DMS79 (cell line): Measurements from ENCODE around the gene FOXF2.
"Not testable (repeated sequence)": the region's sequence is repeated elsewhere in the genome, so short reads cannot be mapped to it uniquely, and the experiment has no call there.

Experiments used
- DNase-seq: peaks from one replicate; lab custom pipeline; 2025; lab: John Stamatoyannopoulos, UW

The FOXF2 gene

DNA sequence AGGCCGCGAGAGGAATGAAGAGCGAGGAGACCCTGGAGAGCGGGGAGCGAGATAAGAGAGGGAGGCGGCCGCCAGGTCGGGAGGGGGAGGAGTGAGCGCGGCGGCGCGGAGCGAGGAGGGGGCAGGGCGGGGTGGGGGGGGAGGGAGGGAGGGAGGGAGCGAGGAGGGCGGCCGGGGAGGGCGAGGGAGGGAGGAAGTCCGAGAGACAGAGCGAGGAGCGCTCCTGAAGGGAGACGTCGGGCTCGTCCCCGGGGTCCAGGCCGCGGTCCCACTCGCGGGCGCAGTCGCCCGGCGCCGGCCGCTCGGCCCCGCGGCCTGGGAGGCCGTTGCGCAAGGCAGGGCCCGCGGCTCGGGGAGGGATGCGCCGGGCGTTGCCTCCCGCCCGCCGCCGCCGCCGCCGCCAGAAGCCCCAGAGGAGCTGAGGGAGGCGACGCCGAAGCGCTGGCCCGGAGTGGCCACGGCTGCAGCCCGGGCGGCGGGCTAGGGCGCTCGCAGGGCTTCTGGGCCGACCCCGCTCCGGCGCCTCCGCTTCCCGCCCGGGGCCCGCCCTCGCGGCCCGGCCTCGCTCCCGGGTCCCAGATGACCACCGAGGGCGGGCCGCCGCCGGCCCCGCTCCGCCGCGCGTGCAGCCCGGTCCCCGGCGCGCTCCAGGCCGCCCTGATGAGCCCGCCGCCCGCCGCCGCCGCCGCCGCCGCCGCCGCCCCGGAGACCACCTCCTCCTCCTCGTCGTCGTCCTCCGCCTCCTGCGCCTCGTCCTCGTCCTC is at the start of gene FOXF2:
Gene FOXF2, plus strand, starts transcription at position 208 of the 764 bp plus-strand sequence. Its CDS starts 372 bp downstream, at position 580.
- no peak for DNase-seq

- no peak for DNase-seq
These were observed 43.3 kb upstream of the FOXF2 start for GRCh38 chr6:1346101-1346500.

GRCh38 chr6:1346558-1347091 is 42.8 kb upstream of the FOXF2 start:
- peak; percentile 44 for DNase-seq

DNA sequence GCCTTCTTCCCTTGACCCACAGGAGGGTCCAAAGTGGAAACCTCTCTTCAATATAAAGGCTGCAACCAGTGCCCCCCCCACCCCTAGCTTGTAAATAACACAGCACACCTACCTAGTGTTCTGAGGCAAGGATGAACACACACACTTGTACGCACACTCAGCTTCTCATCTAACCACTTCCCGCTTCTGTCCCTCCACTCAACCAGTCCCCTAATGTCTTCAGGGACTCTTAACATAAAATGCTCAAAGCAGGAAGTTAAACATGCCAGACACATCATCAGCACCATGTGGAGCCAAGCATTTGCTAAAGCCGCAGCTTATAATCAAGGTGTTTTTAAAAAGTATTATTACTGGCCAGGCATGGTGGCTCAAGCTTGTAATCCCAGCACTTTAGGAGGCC is 42.2 kb upstream of the FOXF2 start:
- peak; percentile 35 for DNase-seq

DNA sequence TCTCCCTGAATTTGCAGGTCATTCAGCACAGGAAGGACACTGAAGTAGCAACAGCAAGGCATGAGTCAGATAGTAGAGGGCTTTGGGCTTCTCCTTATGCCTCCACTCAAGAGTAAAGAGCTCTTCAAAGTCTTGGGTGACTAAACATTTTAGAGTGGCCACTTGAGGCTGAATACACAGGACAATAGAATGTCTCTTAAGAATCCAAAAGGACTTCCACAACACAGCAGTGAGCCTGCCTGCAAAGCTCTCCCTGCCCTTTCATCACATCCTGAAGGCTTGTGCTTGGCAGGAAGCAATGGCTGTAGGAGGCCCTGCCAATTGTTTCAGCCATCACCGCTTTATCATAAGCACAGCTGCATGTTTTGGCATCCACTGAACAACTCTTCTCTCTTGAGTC is 40.7 kb upstream of the FOXF2 start:
- peak; percentile 68 for DNase-seq

DNA sequence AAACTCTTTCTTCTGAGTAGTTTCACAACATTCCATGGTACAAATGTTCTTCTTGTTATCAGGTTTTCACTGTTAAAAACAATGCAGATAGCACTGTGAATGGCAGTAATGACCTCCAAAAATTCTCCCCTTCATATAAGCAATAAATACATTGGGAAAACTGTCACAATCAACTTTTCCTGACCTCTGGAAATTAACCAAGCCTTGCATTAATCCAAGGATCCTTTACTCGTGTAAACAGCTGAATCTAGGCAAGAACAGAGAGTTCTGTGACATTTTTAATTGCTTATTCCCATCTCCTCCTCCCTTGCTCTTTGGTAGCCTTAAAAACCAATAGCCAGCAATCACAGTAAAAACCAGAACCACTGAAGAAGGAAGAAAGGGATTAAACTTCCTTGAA is 39.7 kb upstream of the FOXF2 start:
- DNase-seq: no peak

- no peak for DNase-seq
These were observed 37.9 kb upstream of the FOXF2 start for GRCh38 chr6:1351381-1352008.

DNA sequence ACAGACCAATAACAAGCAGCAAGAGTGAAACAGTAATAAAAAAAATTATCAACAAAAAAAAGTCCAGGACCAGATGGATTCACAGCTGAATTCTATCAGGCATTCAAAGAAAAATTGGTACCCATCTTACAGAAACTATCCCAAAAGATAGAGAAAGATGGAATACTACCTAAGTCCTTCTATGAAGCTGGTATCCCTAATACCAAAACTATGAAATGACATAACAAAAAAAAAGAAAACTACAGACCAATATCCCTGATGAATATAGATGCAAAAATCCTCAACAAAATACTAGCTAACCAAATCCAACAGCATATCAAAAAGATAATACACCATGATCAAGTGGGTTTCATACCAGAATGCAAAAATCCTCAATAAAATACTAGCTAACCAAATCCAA is 34.3 kb upstream of the FOXF2 start:
- DNase-seq: not testable (repeated sequence)

- DNase-seq: not testable (repeated sequence)
These were observed 27.7 kb upstream of the FOXF2 start for GRCh38 chr6:1361717-1362116.

GRCh38 chr6:1362643-1363042 is 26.7 kb upstream of the FOXF2 start:
- no peak for DNase-seq

DNA sequence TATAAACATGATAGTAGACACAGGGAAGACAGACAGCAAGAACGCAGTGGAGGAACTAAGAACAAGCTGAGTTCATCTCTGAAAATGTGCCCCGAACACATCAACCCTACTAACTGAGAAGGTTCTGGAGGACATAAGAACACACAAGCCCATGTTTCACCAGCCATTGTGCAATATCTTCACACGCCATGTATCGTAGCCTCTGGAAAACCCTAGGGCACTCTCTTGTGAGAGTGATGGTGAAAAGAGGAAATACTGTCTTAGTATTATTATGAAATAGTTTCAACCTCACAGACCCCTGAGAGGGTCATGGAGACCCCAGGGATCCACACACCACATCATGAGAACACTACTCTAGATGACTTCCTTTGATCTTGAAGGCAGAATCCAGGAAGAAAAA is 26.1 kb upstream of the FOXF2 start:
- no peak for DNase-seq

GRCh38 chr6:1363729-1364572 is 25.4 kb upstream of the FOXF2 start:
- DNase-seq: no peak

- no peak for DNase-seq
These were observed 24.6 kb upstream of the FOXF2 start for GRCh38 chr6:1364791-1365190.

GRCh38 chr6:1365686-1366085 is 23.7 kb upstream of the FOXF2 start:
- DNase-seq: no peak

DNA sequence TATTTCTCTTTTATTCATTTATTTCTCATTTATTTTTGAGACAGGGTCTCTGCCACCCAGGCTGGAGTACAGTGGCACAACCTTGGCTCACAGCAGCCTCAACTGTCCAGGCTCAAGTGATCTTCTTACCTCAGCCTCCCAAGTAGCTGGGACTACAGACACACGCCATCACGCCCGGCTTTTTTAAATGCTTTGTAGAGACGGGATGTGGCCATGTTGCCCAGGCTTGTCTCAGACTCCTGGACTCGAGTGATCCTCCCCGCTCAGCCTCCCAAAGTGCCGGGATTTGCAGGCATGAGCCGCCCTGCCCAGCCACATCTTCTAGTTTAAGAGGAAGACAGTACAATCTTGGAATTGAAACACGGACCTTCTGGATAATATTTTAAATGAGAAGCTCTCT is 21.6 kb upstream of the FOXF2 start:
- DNase-seq: no peak

DNA sequence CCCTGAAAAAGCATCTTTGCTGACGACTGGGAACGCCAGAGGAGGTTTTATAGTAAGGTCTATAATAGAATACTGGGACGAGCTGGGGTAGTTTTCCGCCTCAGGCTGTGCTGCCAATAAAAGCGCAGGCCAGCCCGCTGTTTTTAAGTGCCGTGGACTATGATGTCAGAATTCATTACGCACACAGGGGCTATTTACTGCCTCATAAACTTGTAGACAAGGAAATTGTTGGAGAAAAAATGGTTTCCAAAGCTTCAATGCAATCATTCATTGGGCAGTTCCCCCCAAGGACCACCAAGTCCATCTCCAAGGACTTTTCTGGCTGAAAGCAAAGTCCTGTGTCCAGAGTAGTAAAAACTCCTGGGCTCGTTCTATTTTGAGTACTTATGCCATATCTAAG is 20.4 kb upstream of the FOXF2 start:
- DNase-seq: no peak

DNA sequence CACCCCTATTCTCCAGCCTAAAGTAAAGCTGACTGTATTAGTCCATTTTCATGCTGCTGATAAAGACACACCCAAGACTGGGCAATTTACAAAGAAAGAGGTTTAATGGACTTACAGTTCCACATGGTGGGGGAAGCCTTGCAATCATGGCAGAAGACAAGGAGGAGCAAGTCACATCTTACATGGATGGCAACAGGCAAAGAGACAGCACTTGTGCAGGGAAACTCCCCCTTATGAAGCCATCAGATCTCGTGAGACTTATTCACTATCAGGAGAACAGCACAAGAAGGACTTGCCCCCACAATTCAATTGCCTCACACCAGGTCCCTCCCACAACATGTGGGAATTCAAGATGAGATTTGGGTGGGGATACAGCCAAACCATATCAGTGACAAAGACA is 19.7 kb upstream of the FOXF2 start:
- not testable (repeated sequence) for DNase-seq

DNA sequence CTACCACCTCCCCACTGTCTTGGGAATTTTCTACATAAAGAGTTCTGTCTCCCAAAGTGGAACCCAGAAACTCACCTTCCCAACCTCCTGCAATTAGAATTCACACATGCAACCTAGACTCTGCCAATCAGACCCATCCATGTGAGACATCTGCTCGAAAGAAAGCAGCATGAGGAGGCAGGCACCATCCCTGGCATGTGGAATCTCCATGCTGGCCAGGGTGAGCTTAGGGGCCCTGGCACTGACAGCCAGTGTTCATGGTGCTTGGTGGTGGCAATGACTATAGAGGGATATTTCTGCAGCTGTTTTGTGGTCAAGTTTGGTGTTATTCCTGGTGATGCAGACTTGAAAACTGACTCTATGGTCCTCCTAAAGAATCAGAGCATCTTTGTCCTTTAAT is 17.4 kb upstream of the FOXF2 start:
- DNase-seq: no peak

DNA sequence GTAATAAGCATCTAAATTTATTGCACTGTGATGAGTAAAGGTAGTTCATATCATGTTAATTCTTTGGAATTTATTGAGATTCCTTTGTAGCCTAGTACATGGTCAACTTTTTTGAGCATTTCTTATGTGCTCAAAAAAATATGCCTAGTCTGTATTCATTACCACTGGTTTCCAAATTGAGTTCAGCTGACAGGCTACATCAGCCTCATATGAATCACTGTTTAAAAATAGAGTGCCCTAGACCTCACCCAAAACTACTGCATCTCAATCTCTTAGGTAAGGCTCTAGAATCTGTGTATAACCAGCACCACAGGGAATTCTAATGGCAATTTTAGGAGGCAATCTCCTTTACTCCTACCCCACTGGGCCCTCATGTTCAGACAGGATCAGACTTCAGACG is 16.7 kb upstream of the FOXF2 start:
- no peak for DNase-seq

GRCh38 chr6:1376653-1377052 is 12.7 kb upstream of the FOXF2 start:
- DNase-seq: no peak

DNA sequence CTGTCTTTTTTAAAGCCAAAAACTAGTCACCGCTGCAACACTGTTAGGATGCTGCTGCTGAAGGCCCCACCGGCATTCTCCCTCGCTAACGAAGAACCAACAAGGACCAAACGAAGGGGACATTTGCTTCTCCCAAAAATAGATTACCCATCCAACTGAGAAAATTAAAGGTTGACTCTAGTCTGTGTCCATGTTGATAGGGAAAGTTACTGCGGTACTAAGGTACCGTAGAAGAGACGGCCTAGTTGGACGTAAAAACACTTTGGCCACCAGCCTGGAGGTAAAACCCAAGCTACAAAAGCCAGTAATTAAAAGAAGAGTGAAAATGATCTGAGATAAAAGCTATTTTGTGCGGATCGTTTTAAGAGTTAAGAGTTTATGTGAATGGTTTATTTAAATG is 11.8 kb upstream of the FOXF2 start:
- DNase-seq: no peak
